Esophagus (tissue), 2 donors: Measurements from ENCODE around the gene PDZD4. TPM values are rescaled to one million over a fixed set of nuclear protein-coding genes. Genes with fewer than 3 reads are reported as not detected.

Source experiments
- H3K27ac ChIP-seq, 2 donors: one replicate each; pipeline ENCODE4 v1.5.1; 2013; ENCODE audit warnings: low read depth in 2 of 2, mild to moderate bottlenecking in 2 of 2, inconsistent platforms in 1 of 2, low read length in 1 of 2, moderate library complexity in 1 of 2
- H3K27me3 ChIP-seq, 2 donors: one replicate each; pipeline ENCODE4 v1.6.1; 2013; ENCODE audit warnings: low read length in 2 of 2, control low read depth in 1 of 2, mild to moderate bottlenecking in 1 of 2; ENCODE audit not compliant: insufficient read depth in 2 of 2, control insufficient read depth in 1 of 2
- H3K36me3 ChIP-seq, 2 donors: one replicate each; pipeline ENCODE4 v1.6.1; 2013; ENCODE audit warnings: low read length in 1 of 2; ENCODE audit not compliant: control insufficient read depth in 2 of 2, insufficient read depth in 2 of 2
- H3K4me1 ChIP-seq, 2 donors: one replicate each; pipeline ENCODE4 v1.6.1; 2013; ENCODE audit warnings: low read length in 1 of 2; ENCODE audit not compliant: control insufficient read depth in 2 of 2, insufficient read depth in 2 of 2
- H3K4me3 ChIP-seq, 2 donors: one replicate each; pipeline ENCODE4 v1.5.1; 2013; ENCODE audit warnings: low read length in 2 of 2, mild to moderate bottlenecking in 2 of 2, low read depth in 1 of 2, moderate library complexity in 1 of 2
- H3K9me3 ChIP-seq, 2 donors: one replicate each; pipeline ENCODE4 v1.6.1; 2013; ENCODE audit warnings: mild to moderate bottlenecking in 2 of 2, low read depth in 1 of 2, low read length in 1 of 2, moderate library complexity in 1 of 2; ENCODE audit not compliant: control insufficient read depth in 2 of 2, insufficient read depth in 1 of 2
- WGBS, 2 donors: extraction: QIAGEN DNeasy Blood & Tissue Kit; methylation state at CpG; one replicate each; pipeline ENCODE4 v1.1.7; 2013; 5-methylcytosine and 5-hydroxymethylcytosine counted together
- polyA plus RNA-seq, 2 donors: library from polyadenylated mRNA; stranded (reverse); fragments of 200-250 nt; gene quantifications; one replicate each; pipeline ENCODE4 v1.2.3, GENCODE V29; 2013
- donor health status: healthy with polysubstance abuse.
- donor health status: Bipolar disorder and iron deficiency.

The PDZD4 gene
- polyA plus RNA-seq, 2 donors = 2.3 to 4.0 TPM

GRCh38 chrX:153775293-153776119, 54.8 kb downstream of the PDZD4 start:
- 95% methylated on average over 39 to 42 of the region's 42 CpGs for WGBS, 2 donors
- Histone ChIP-seq H3K36me3 (peaks cover 0 to 6% of the 10 kb centered on the region in 2 donors), H3K4me3 (no peak overlapping the region), H3K4me1 (no peaks in the 10 kb centered on the region), H3K27me3 (no peaks in the 10 kb centered on the region), H3K27ac (no peak overlapping the region), H3K9me3 (no peaks in the 10 kb centered on the region)

- H3K4me1 ChIP-seq = no peaks in the 10 kb centered on the region
- H3K27ac ChIP-seq = no peak overlapping the region
- WGBS, 2 donors = 90 to 91% methylated on average over 37 of the region's 37 CpGs
- H3K36me3 ChIP-seq = peaks cover 0 to 6% of the 10 kb centered on the region in 2 donors
- H3K27me3 ChIP-seq = no peaks in the 10 kb centered on the region
- no peaks in the 10 kb centered on the region for H3K9me3 ChIP-seq
- no peak overlapping the region for H3K4me3 ChIP-seq
These were observed 55.6 kb downstream of the PDZD4 start for GRCh38 chrX:153774576-153775292.

DNA sequence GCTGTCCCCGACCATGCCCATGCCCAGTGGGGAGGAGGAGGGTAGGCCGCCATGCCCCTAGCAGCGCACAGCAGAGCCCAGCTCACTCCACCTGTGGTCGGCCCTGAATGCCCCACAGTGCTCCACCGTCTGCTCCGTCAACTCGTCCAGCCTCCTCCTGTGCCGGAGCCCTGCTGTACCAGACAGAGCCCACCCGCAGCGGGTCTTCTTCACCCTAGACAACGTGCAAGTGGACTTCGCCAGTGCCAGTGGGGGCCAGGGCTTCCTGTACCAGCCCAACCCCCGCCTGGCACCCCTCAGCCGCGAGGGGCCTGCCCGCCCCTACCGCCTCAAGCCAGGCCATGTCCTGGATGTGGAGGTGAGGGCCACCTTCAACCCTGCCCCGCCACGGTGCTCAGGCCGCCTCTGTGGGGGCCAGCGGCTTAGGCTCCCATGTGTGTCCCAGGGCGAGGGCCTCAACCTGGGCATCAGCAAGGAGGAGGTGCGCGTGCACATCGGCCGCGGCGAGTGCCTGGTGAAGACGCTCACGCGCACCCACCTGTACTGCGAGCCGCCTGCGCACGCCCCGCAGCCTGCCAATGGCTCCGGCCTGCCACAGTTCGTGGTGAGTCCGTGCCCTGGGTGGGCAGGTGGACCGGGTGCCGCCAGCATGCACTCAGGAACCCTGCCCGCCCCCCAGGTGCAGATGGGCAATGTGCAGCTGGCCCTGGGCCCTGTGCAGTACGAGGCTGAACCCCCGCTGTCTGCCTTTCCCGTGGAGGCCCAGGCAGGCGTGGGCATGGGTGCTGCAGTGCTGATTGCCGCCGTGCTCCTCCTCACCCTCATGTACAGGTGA, 56.4 kb downstream of the PDZD4 start:
- Histone ChIP-seq H3K4me1 (no peaks in the 10 kb centered on the region), H3K4me3 (no peak overlapping the region), H3K36me3 (peaks cover 0 to 9% of the 10 kb centered on the region in 2 donors), H3K9me3 (no peaks in the 10 kb centered on the region), H3K27me3 (no peaks in the 10 kb centered on the region), H3K27ac (no peak overlapping the region)
- whole genome bisulfite sequencing, 2 donors = 92 to 93% methylated on average over 45 to 48 of the region's 48 CpGs

GRCh38 chrX:153773218-153773611, 57.1 kb downstream of the PDZD4 start:
- Histone ChIP-seq H3K9me3 (no peaks in the 10 kb centered on the region), H3K27me3 (no peaks in the 10 kb centered on the region), H3K36me3 (peaks cover 0 to 9% of the 10 kb centered on the region in 2 donors), H3K27ac (no peak overlapping the region), H3K4me3 (no peak overlapping the region), H3K4me1 (no peaks in the 10 kb centered on the region)
- WGBS, 2 donors = 94 to 95% methylated on average over 23 of the region's 23 CpGs

- 80 to 82% methylated on average over 21 of the region's 21 CpGs for WGBS, 2 donors
- Histone ChIP-seq H3K27ac (no peak overlapping the region), H3K27me3 (no peaks in the 10 kb centered on the region), H3K9me3 (no peaks in the 10 kb centered on the region), H3K36me3 (peaks cover 0 to 7% of the 10 kb centered on the region in 2 donors), H3K4me3 (no peak overlapping the region), H3K4me1 (no peaks in the 10 kb centered on the region)
These were observed 57.8 kb downstream of the PDZD4 start for GRCh38 chrX:153772316-153773217.

- peaks cover 0 to 7% of the 10 kb centered on the region in 2 donors for H3K36me3 ChIP-seq
- no peak overlapping the region for H3K4me3 ChIP-seq
- 88 to 90% methylated on average over 32 to 37 of the region's 37 CpGs for WGBS, 2 donors
- H3K9me3 ChIP-seq = no peaks in the 10 kb centered on the region
- peaks cover 0 to 6% of the 10 kb centered on the region in 2 donors for H3K4me1 ChIP-seq
- no peaks in the 10 kb centered on the region for H3K27me3 ChIP-seq
- no peak overlapping the region for H3K27ac ChIP-seq
These were observed 58.7 kb downstream of the PDZD4 start for GRCh38 chrX:153771415-153772315.

DNA sequence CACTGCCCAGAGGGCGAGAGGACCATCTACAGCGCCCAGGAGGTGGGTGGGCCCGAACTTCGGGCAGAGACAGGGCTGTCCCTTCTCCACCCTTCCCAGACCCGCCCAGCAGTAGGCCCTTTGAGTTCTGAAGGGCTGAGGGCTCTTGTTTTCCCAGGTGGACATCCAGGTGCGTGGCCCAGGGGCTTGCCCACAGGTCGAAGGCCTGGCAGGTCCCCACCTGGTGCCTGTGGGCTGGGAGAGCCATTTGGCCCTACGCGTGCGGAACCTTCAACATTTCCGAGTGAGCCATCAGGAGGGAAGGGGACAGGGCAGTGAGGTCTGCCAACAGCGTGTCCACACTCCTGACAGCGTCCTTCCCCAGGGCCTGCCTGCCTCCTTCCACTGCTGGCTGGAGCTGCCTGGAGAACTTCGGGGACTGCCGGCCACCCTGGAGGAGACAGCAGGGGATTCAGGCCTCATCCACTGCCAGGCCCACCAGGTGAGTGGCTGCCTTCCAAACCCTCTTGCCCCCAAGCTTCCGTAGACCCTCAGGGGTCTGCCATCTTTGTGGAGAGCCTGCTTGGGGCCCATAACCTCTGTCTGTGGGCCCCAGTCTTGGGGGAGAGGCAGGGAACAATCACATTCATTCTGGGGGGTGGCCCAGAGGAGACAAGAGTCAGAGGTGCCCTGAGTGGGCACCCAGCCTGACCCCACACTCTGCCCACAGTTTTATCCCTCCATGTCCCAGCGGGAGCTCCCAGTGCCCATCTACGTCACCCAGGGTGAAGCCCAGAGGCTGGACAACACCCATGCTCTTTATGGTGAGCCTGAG, 59.5 kb downstream of the PDZD4 start:
- 87 to 89% methylated on average over 18 of the region's 18 CpGs for WGBS, 2 donors
- no peaks in the 10 kb centered on the region for H3K9me3 ChIP-seq

More for the DNA sequence above, 59.5 kb downstream of the PDZD4 start:
- Histone ChIP-seq H3K27ac (no peak overlapping the region), H3K36me3 (peaks cover 0 to 7% of the 10 kb centered on the region in 2 donors), H3K4me3 (no peak overlapping the region), H3K27me3 (no peaks in the 10 kb centered on the region), H3K4me1 (peaks cover 0 to 14% of the 10 kb centered on the region in 2 donors)
